GM12872 (cell line): ENCODE measurements around the gene SHROOM4.

ENCODE experiments used
- TF ChIP-seq, protein P1 (sequence below): IDR thresholded peaks from 3 replicates; pipeline ENCODE4 v1.5.1; 2011; ENCODE audit warnings: low read depth, mild to moderate bottlenecking, low read length, moderate library complexity; ENCODE audit not compliant: insufficient read depth

The SHROOM4 gene

DNA sequence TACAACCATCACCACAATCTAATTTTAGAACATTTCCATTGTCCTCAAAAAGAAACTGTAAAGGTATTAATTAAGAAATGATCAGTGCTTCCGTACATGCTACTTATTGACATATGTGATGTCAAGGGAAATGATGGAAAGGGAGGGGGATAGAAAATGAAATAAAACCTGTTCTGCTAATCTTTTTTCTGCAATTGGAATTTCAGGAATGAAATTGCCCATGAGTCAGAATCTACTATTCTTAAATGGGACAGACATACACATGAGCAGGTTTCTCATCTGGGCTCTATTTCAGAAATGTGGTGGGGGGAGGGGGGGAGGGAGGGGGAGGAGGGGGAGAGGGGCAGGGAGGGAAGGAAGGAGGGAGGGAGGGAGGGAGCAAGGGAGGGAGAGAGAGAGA, 91.0 kb downstream of the SHROOM4 start:
- TF ChIP-seq, protein P1, sequence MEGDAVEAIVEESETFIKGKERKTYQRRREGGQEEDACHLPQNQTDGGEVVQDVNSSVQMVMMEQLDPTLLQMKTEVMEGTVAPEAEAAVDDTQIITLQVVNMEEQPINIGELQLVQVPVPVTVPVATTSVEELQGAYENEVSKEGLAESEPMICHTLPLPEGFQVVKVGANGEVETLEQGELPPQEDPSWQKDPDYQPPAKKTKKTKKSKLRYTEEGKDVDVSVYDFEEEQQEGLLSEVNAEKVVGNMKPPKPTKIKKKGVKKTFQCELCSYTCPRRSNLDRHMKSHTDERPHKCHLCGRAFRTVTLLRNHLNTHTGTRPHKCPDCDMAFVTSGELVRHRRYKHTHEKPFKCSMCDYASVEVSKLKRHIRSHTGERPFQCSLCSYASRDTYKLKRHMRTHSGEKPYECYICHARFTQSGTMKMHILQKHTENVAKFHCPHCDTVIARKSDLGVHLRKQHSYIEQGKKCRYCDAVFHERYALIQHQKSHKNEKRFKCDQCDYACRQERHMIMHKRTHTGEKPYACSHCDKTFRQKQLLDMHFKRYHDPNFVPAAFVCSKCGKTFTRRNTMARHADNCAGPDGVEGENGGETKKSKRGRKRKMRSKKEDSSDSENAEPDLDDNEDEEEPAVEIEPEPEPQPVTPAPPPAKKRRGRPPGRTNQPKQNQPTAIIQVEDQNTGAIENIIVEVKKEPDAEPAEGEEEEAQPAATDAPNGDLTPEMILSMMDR, result no peak

DNA sequence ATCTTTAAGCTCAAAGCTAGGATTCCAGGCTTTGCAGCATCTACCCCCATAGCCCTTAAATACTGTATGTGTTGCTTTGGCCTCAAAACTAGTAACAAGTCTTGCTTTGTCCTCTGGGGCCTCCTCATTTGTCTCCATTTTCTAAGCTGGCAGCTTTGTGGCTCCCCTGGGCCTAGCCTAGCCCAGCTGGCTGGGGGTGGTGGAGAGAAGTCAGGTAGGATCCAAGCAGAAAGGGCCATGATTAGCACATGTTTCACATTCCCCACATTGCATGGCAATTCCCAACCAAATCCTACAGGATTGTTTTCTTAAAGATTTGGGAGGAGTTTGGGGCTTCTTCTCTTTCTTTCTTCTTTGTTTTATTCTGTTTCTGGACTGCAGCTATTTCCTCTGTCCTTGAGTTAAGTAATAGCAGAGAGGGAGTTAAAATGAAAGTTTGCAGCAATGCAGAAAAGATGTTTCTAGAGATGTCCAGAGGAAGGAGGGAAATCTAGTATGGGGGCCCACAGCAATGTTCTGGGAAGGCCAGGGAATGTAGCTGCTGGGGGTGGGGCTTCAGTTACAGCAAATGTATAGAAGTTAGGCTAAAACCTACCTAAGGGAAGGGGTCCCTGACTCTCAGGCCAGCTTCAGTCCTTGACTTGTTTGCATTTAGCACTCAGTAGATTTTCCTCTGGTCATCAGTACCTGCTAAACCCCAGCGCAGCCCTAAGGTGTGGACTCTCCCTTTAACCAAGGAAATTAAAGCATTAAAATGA, 92.1 kb downstream of the SHROOM4 start:
- TF ChIP-seq, protein P1, result no peak

DNA sequence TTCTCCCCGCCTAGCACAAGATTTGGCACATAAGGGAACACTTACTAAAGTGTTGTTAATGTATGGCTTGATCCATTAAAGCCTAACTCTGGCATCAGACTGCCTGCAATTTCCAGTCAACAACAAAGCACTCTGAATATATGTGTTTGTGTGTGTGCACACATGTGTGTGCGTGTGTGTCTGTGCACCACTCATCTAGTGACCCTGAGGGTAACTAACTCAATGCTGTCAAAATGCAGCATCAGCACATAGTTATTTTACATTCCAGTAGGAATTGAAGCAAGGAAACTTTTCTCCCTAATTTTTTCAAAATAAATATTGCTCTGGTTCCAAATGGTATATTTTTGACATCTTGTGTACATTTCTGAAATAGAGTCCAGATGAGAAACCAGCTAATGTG, 94.4 kb downstream of the SHROOM4 start:
- TF ChIP-seq, protein P1, result no peak

DNA sequence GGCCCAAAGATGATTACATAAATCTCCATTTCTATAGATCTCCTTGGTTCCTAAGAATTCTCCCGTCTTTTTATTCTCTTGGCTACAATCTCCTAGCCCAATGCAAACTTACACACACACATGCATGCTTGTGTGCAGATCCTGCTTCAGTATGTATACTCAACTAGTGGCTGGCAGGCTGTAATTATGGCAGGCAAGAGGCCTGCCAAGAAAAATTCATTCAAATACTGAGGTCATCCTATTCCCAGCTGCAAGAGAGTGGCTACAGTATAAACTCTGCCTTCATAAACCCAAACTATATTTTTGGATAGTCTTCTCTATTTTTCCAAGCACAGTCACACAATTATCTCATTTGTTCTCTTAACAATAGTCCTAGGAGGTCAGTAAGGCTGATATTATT, 95.2 kb downstream of the SHROOM4 start:
- TF ChIP-seq, protein P1, result no peak

DNA sequence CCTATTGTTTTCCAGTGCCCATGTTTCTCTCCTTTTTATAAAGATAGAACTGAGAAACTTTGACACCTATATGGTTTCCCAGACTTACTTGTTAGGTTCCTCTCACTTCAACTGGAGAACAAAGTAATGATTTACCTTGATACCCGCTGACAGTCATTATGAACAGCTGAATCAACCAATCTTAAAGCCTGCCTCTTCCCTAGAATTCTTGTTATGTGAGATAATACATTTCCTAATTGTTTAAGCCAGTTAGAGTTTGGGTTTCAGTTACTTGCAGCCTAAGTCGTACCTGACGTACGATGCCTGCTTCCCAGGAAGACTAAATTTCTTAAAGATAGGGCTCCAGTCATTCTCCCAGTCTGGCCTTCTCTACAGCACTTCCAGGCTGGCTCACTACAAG, 97.3 kb downstream of the SHROOM4 start:
- TF ChIP-seq, protein P1, result no peak

DNA sequence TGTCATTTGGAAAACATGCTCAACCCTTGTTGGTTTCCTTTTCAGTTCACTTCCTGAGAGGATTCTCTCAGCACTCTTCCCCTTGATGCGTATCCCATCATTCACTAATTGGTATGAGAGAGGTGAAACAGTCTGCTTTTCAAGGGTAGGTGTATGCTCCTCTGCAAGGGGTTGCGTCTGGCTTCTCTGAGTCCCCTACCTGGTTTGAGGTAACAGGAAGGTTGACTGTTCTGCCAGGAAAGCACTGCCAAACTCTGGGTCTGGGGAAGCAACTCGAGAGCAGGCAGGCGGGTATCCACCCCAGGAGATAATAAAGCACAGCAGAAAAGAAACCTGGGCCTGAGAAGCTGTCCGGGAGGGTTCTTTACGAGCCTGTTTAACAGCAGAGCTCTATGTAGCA, 101.2 kb downstream of the SHROOM4 start:
- TF ChIP-seq, protein P1, result no peak

DNA sequence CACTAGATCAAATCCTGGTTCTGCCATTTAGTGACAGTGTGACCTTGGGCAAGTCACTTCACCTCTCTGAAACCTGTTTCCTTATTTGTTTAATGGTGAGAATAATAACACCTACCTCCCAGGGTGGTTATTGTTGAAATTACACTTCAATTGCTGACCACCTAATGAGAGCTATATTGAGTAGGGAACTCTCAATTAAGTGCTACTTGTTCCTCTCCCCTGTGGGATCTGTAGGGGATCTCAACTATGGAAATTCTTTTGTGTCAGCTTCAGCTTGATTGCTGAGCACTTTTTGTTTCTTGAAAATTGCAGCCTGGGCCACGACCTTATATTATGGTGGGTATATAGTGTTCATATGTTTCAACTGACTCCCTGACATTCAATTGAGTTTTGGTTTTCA, 102.1 kb downstream of the SHROOM4 start:
- TF ChIP-seq, protein P1, result no peak
